VCaP (cell line): ENCODE data around the gene SIK2.

Source experiments
- H3K27ac ChIP-seq: fragments of 450-650 bp; 2 replicates; pipeline ENCODE4 v1.5.1; 2017
- TF ChIP-seq, protein P1 (sequence below): fragments of 450-650 bp; conservative IDR thresholded peaks from 2 replicates; pipeline ENCODE4 v1.5.1; 2017; ENCODE audit warnings: mild to moderate bottlenecking, moderate library complexity

Gene SIK2

DNA sequence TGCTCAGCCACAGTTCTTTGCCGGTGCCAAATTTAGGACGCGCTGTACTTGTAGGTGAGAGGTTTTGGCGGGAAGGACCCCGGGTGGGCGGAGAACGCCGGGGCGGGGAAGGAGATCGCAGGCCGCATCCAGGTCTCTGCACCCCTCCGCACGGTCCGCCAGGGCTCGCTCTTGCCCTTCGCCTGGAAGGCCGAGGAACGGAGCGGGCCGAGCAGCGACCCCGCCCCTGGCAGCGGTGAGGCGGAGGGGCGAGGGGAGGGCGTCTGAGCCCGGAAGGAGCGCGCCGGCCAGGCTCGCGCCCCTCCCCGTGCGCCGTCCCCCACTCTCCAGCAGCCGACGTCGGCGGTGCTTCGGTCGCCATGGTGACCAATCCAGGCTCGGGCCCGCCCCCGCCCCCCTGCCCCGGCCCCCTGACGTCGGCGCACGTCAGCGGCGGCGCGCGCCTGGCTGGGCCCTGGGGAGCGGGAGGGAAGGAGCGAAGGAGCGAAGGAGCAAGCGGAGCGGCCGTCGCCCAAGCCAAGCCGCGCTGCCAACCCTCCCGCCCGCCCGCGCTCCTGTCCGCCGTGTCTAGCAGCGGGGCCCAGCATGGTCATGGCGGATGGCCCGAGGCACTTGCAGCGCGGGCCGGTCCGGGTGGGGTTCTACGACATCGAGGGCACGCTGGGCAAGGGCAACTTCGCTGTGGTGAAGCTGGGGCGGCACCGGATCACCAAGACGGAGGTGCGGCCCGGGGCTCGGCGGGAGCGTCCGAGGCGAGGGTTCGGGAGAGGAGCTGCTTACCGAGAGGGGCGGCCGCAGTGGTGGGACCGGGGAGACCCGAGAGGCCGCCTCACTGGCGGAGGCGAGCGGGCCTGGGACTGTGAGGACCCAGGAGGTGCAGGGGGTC, at the start of gene SIK2:
Gene SIK2 (plus strand): TSS at position 471 of the 886 bp plus-strand sequence. CDS start 115 bp downstream, at position 586.
- peak within 1 kb of the TSS; percentile 92 for H3K27ac ChIP-seq

DNA sequence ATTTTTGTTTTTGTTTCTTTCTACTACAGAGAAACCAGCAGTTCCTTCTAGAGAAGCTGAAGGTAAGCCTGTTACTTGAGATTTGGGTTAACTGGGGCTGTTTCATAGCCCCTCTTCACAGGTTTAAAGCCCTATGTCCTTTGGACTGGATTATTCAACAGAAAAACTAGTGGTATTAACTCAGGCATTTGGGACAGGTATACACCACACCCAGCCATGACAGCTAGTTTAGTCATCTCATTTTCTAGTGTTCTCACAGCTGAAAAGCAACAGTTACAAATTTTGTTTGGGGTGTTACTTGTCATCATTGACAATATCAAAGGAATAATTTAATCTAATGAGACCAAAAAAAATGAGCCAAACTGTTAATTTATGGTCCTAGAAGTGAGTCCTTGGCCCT, 47.7 kb upstream of the SIK2 start:
- peak overlapping the region; percentile 44 for H3K27ac ChIP-seq
- TF ChIP-seq, protein P1, sequence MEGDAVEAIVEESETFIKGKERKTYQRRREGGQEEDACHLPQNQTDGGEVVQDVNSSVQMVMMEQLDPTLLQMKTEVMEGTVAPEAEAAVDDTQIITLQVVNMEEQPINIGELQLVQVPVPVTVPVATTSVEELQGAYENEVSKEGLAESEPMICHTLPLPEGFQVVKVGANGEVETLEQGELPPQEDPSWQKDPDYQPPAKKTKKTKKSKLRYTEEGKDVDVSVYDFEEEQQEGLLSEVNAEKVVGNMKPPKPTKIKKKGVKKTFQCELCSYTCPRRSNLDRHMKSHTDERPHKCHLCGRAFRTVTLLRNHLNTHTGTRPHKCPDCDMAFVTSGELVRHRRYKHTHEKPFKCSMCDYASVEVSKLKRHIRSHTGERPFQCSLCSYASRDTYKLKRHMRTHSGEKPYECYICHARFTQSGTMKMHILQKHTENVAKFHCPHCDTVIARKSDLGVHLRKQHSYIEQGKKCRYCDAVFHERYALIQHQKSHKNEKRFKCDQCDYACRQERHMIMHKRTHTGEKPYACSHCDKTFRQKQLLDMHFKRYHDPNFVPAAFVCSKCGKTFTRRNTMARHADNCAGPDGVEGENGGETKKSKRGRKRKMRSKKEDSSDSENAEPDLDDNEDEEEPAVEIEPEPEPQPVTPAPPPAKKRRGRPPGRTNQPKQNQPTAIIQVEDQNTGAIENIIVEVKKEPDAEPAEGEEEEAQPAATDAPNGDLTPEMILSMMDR: no peak

More for the DNA sequence above, at the start of gene SIK2:
- TF ChIP-seq, protein P1: peak; percentile 99

DNA sequence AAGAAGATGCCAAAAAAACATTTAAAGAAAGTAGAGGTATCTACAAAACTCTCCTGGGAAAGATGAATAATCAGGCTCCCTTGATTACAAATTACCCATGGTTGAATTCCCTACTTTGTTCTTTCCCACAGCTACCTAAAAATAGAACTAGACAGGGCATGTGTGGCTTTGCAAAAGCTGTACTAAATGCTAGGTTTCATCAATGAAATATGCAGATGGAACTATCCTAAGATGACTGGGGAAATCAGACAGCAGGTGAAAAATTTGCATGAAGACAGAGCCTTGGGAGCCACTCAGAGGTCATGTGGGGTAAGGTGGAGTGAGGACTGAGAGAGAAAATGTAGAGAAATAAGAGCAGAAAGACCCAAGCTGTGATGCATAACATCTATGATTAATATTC, 47.0 kb upstream of the SIK2 start:
- TF ChIP-seq, protein P1: no peak

DNA sequence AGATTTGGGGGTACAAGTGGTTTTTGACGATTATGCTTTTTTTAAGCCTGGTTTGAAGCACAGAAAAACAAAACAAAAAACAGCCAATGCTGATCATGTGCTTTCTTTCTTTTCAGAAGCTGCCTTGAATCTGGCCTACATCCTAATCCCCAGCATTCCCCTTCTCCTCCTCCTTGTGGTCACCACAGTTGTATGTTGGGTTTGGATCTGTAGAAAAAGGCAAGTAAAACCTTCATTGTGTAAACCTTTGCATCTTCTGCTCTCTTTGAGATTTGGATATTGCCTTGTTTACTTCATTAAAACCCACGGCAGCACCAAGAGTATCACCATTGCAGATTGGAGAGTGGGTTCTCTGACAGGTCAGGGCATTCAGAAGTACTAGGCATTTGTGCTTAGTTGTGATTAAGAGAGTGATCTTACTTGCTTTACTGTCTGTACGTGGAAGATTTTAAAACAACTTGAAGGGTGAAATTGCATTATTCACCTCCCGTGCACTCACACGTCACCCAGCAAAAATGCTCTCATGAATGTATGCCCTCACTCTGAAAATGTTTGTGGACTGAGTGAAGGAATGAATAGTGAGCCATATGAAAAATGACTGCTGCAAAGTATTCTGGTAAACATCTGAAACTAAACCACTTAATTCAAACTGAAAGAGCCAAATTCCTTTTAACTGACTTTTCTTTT, 44.7 kb upstream of the SIK2 start:
- no peak overlapping the region for H3K27ac ChIP-seq
- TF ChIP-seq, protein P1: no peak

More for the DNA sequence above, 47.0 kb upstream of the SIK2 start:
- H3K27ac ChIP-seq: peak overlapping the region; percentile 44; the same call in 1 of the 2 replicates

DNA sequence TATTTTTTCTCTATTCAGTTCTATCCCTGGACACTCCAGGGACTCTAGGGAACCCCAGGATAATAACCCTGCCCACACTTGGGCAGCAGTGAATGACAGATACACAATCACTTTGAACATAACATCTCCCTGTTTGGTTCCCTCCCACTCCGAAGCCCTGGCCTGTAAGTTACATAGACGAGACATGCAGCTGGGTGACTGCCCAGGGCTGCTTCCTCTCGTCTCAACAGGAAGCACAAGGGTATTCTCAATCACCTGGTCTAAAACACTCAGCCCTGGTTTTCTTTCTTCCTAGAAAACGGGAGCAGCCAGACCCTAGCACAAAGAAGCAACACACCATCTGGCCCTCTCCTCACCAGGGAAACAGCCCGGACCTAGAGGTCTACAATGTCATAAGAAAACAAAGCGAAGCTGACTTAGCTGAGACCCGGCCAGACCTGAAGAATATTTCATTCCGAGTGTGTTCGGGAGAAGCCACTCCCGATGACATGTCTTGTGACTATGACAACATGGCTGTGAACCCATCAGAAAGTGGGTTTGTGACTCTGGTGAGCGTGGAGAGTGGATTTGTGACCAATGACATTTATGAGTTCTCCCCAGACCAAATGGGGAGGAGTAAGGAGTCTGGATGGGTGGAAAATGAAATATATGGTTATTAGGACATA, 42.3 kb upstream of the SIK2 start:
- TF ChIP-seq, protein P1: no peak
- no peak overlapping the region for H3K27ac ChIP-seq

DNA sequence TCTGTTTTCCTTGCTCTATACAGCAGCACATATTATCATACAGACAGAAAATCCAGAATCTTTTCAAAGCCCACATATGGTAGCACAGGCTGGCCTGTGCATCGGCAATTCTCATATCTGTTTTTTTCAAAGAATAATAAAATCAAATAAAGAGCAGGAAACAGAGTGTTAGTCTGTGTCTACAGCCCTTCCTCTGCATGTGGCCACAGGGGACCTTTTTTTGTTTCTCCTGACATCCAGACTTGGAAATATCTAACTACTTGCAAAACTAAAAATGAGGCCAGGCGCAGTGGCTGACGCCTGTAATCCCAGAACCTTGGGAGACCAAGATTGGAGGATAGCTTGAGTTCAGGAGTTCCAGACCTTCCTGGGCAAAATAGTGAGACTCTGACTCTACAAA, 41.4 kb upstream of the SIK2 start:
- TF ChIP-seq, protein P1: no peak
- no peak overlapping the region for H3K27ac ChIP-seq

DNA sequence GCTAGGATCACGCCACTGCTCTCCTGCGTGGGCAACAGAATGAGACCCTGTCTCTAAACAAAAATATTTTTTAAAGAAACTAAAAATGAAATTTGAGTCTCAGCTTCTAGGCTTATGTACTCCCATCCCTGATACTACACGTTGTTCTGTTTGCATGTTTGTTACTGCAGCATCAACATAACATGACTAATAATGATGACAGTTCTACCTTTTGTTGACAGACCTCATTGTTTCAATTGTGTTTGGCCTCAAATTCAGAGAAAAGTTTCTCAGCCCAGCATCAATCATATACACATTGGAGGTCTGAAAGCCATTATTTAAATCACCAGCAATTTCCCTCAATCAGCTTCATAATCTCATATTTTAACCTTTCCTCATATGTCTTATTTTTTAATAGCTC, 40.9 kb upstream of the SIK2 start:
- H3K27ac ChIP-seq: no peak overlapping the region

More for the DNA sequence above, 40.9 kb upstream of the SIK2 start:
- TF ChIP-seq, protein P1: no peak
